HCT116 (cell line): Measurements from ENCODE around the gene SIT1. TPM values are rescaled to one million over a fixed set of nuclear protein-coding genes. Genes with fewer than 3 reads are reported as not detected.

Experiments used
- ATAC-seq: fragments of 200-7000 bp; cut with Tn5 transposase; 2 replicates; pipeline ENCODE4 v1.9.1; 2020; ENCODE audit warnings: mild to moderate bottlenecking, moderate library complexity
- BruUV-seq: library from RNA; stranded (reverse); fragments of 400-500 nt; replicated peaks from 2 replicates; lab custom pipeline; 2021; lab: Mats Ljungman, UMichigan
- CTCF ChIA-PET: fragments of 300-600 bp; sonication (Branson Sonifier 250); formaldehyde crosslinking; loops from one replicate; lab custom pipeline; 2021; ENCODE audit warnings: antibody characterized with exemption; lab: Charles Lee
- POLR2A ChIA-PET: fragments of 300-600, 350-600 bp; sonication (Branson Sonifier 250); formaldehyde crosslinking; loops from one replicate; lab custom pipeline; 2021; ENCODE audit warnings: antibody characterized with exemption; lab: Charles Lee
- RAD21 ChIA-PET, 2 experiments: fragments of 300-600 bp; sonication (Branson Sonifier 250); formaldehyde crosslinking; loops; one replicate each; lab custom pipeline; 2023; ENCODE audit warnings: low total read pairs in 2 of 2; ENCODE audit not compliant: uncharacterized antibody in 2 of 2, unreplicated experiment in 2 of 2, low non-redundant PET in 1 of 2; lab: Charles Lee
- DNase-seq: peaks from one replicate; pipeline ENCODE4 v3.0.0-alpha.2; 2010; ENCODE audit warnings: low read depth, low spot score
- H2AFZ ChIP-seq: fragments of 200-600 bp; shearing (Covaris generic), sonication (generic); 2 replicates; pipeline ENCODE4 v1.6.1; 2017; ENCODE audit warnings: low read depth, mixed run types, mixed read lengths, antibody characterized with exemption, low read length; ENCODE audit not compliant: poor library complexity, severe bottlenecking
- H3K27ac ChIP-seq: 2 replicates; pipeline ENCODE4 v1.5.1; 2012; ENCODE audit warnings: low read depth, low read length
- H3K27me3 ChIP-seq: fragments of 200-600 bp; sonication (generic); 2 replicates; pipeline ENCODE4 v1.6.1; 2016; ENCODE audit warnings: mixed run types, low read length, mixed read lengths; ENCODE audit not compliant: insufficient read depth
- H3K36me3 ChIP-seq, 2 experiments: fragments of 200-500 bp in 1 of 2; fragments of 200-600 bp in 1 of 2; sonication (Bioruptor generic) in 1 of 2; sonication (generic) in 1 of 2; 2 replicates each; pipeline versions ENCODE4 v1.5.1 to v1.6.1; 2014 to 2016; ENCODE audit warnings: low read length in 2 of 2, inconsistent platforms in 1 of 2, mixed read lengths in 1 of 2, mixed run types in 1 of 2; ENCODE audit not compliant: insufficient read depth in 2 of 2, control insufficient read depth in 1 of 2
- H3K4me1 ChIP-seq, 2 experiments: fragments of 200-600 bp in 1 of 2; sonication (generic) in 1 of 2; 2 replicates each; pipeline versions ENCODE4 v1.5.1 to v1.6.1; 2012 to 2017; ENCODE audit warnings: low read length in 2 of 2, inconsistent platforms in 1 of 2, mild to moderate bottlenecking in 1 of 2, mixed read lengths in 1 of 2, mixed run types in 1 of 2, moderate library complexity in 1 of 2; ENCODE audit not compliant: insufficient read depth in 2 of 2, control insufficient read depth in 1 of 2
- H3K4me2 ChIP-seq: fragments of 200-600 bp; sonication (generic); 2 replicates; pipeline ENCODE4 v1.6.1; 2017; ENCODE audit warnings: mixed run types, low read length, mixed read lengths
- H3K4me3 ChIP-seq, 2 experiments: fragments of 200-600 bp in 1 of 2; sonication (generic) in 1 of 2; replicated peaks in 1 of 2; 2 replicates each; pipeline ENCODE4 v1.5.1; 2011 to 2016; ENCODE audit warnings: low read length in 2 of 2, control low read depth in 1 of 2, low read depth in 1 of 2, mild to moderate bottlenecking in 1 of 2, mixed read lengths in 1 of 2, mixed run types in 1 of 2
- H3K79me2 ChIP-seq: fragments of 200-600 bp; sonication (generic); 2 replicates; pipeline ENCODE4 v1.6.1; 2017; ENCODE audit warnings: mild to moderate bottlenecking, mixed run types, low read length, moderate library complexity, mixed read lengths; ENCODE audit not compliant: insufficient read depth
- H3K9ac ChIP-seq: fragments of 200-600 bp; sonication (generic); 2 replicates; pipeline ENCODE4 v1.6.1; 2016; ENCODE audit warnings: low read length, mixed read lengths
- H3K9me2 ChIP-seq: fragments of 200-600 bp; sonication (generic), shearing (Covaris generic); 2 replicates; pipeline ENCODE4 v1.6.1; 2017; ENCODE audit warnings: mixed run types, mild to moderate bottlenecking, moderate library complexity; ENCODE audit not compliant: insufficient read depth
- H3K9me3 ChIP-seq, 2 experiments: fragments of 200-500 bp in 1 of 2; fragments of 200-600 bp in 1 of 2; sonication (Bioruptor generic) in 1 of 2; sonication (generic) in 1 of 2; 2 replicates each; pipeline ENCODE4 v1.6.1; 2014 to 2017; ENCODE audit warnings: low read length in 2 of 2, mixed read lengths in 2 of 2, inconsistent platforms in 1 of 2, low read depth in 1 of 2, mild to moderate bottlenecking in 1 of 2, mixed run types in 1 of 2, moderate library complexity in 1 of 2; ENCODE audit not compliant: control insufficient read depth in 1 of 2, insufficient read depth in 1 of 2
- H4K20me1 ChIP-seq: fragments of 200-600 bp; sonication (generic), shearing (Covaris generic); 2 replicates; pipeline ENCODE4 v1.6.1; 2017; ENCODE audit warnings: mixed run types, mild to moderate bottlenecking, moderate library complexity; ENCODE audit not compliant: insufficient read depth
- CBX3 ChIP-seq: IDR thresholded peaks from 2 replicates; pipeline ENCODE4 v1.6.1; 2012; ENCODE audit warnings: low read depth
- CTCF ChIP-seq, 3 experiments: fragments of 200-600 bp in 1 of 3; sonication (generic) in 1 of 3; IDR thresholded peaks in 2 of 3; conservative IDR thresholded peaks in 1 of 3; 2 replicates each; pipeline ENCODE4 v1.5.1; 2012 to 2017; ENCODE audit warnings: low read depth in 2 of 3, low read length in 2 of 3, antibody characterized with exemption in 1 of 3, borderline replicate concordance in 1 of 3, control low read depth in 1 of 3, mild to moderate bottlenecking in 1 of 3, mixed read lengths in 1 of 3, mixed run types in 1 of 3, moderate library complexity in 1 of 3; ENCODE audit not compliant: insufficient read depth in 1 of 3
- FOSL1 ChIP-seq: IDR thresholded peaks from 2 replicates; pipeline ENCODE4 v1.6.1; 2012; ENCODE audit warnings: low read depth
- JUND ChIP-seq: IDR thresholded peaks from 2 replicates; pipeline ENCODE4 v1.6.1; 2012
- POLR2A ChIP-seq: IDR thresholded peaks from 2 replicates; pipeline ENCODE4 v1.7.0; 2011; ENCODE audit warnings: borderline replicate concordance; ENCODE audit not compliant: insufficient read depth, insufficient read length; ENCODE audit errors: extremely low read depth
- POLR2AphosphoS5 ChIP-seq: IDR thresholded peaks from 2 replicates; pipeline ENCODE4 v1.6.1; 2011; ENCODE audit warnings: mild to moderate bottlenecking, low read depth, low read length, moderate library complexity
- REST ChIP-seq: IDR thresholded peaks from 2 replicates; pipeline ENCODE4 v1.6.1; 2012; ENCODE audit warnings: low read depth
- YY1 ChIP-seq: IDR thresholded peaks from 2 replicates; pipeline ENCODE4 v1.6.1; 2011; ENCODE audit warnings: low read length, low read depth, moderate library complexity, mild to moderate bottlenecking; ENCODE audit not compliant: insufficient replicate concordance; ENCODE audit errors: extremely low read depth
- intact Hi-C: fragments of 100-400 bp; cut with micrococcal nuclease; formaldehyde crosslinking; loops from 2 replicates; pipeline ENCODE4 v1.10.0; 2022
- total RNA-seq: library from RNA; stranded (reverse); gene quantifications from one replicate; pipeline ENCODE4 v1.2.1, GENCODE V29; 2021; ENCODE audit not compliant: unreplicated experiment

The SIT1 gene
- total RNA-seq, 1 experiment from 2014 or later, result not detected

- peaks cover 15 to 31% of the 10 kb centered on the region in 2 experiments; a peak in 3 of 4 replicates for H3K4me1 ChIP-seq
- ATAC-seq (peak; percentile 89), DNase-seq (peak; percentile 99)
- peak overlapping the region; percentile 76 to 85 for H3K4me3 ChIP-seq
- peak overlapping the region; percentile 65 for H2AFZ ChIP-seq
- ChIA-PET POLR2A (interaction anchor here (0.6 to 1.1 kb wide), 6 partner anchors 13 to 894 kb away, joined by 3 to 4 read pairs (median 3); partner anchors contain the start of gene CCL21), CTCF (interaction anchor here (0.6 to 2.0 kb wide), 22 partner anchors 9 to 844 kb away, joined by 3 to 8 read pairs (median 4); partner anchors contain the start of genes ARHGEF39, ATOSB, CCDC107 and FANCG), RAD21 (interaction anchor here in 1 of 2 experiments (0.7 kb wide), 1 partner anchor 86 kb away, joined by 3 read pairs; no protein-coding TSS in a partner anchor)
- no peaks in the 10 kb centered on the region for H4K20me1 ChIP-seq
- peaks cover 21% of the 10 kb centered on the region; the same call in 1 of the 2 replicates for H3K79me2 ChIP-seq
- H3K9me2 ChIP-seq, result no peaks in the 10 kb centered on the region
- peak overlapping the region; percentile 71 for H3K9ac ChIP-seq
- H3K9me3 ChIP-seq, result no peaks in the 10 kb centered on the region
- H3K4me2 ChIP-seq, result peak overlapping the region; percentile 97
- no peaks in the 10 kb centered on the region for H3K27me3 ChIP-seq
- peak overlapping the region; percentile 78 for H3K27ac ChIP-seq
- intact Hi-C loops, result loop anchor here (2.0 kb wide), 1 partner anchor 53 kb away; no protein-coding TSS in a partner anchor
- no TSS peak for BruUV-seq
- TF ChIP-seq JUND (no peak), POLR2A (peak; percentile 73), CTCF (IDR thresholded peaks at IDR 0.05 in 2 of 3, conservative IDR thresholded peaks at IDR 0.05 in 1 of 3; ENCODE audit: borderline replicate concordance in 1 of 3, insufficient read depth in 1 of 3, low read depth in 2 of 3, low read length in 2 of 3) (peak in 2 of 3 experiments; percentile 84 to 87; a peak in 4 of 6 replicates), POLR2AphosphoS5 (peak; percentile 83), YY1 (peak; percentile 64), CBX3 (no peak), FOSL1 (no peak), REST (no peak)
- H3K36me3 ChIP-seq, result peaks cover 0 to 12% of the 10 kb centered on the region in 2 experiments; a peak in 2 of 4 replicates
These were observed 46.6 kb downstream of the SIT1 start for GRCh38 chr9:35603986-35604577.
